ENCODE results near the gene FRAS1. TPM values are rescaled to one million over a fixed set of nuclear protein-coding genes. Genes with fewer than 3 reads are reported as not detected.

FRAS1 gene
- total RNA-seq, 4 donors from 2014 or later = 1.0 to 32.5 (median 3.3) TPM

DNA sequence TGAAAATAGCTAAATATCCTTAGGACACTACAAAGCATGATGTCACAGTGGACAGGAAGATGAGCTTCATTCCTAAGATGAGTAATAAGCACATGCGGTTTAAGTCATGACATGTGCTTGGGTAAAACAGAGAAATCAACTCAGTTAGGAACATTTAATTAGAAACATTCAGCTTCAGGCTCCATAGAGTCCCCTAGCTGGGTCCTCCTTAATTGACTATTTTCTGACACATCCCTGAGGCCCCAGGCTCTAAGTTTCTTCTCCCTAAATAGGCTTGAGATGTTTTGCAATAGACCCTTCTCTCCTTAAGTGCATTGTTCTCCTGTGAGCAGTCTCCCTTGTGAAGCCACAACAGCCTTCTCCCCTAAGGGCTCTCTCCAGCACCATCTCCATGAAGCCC is 424.1 kb downstream of the FRAS1 start:
- no peaks in the 10 kb centered on the region for H3K4me1 ChIP-seq
- no peak overlapping the region for H3K27ac ChIP-seq
- no peaks in the 10 kb centered on the region for H3K27me3 ChIP-seq
- no peaks in the 10 kb centered on the region for H3K9me3 ChIP-seq
- intact Hi-C loops (cut with DNase I; ENCODE audit: low total_unique reads) = no loop called here
- no peak for DNase-seq
- TF ChIP-seq, protein P1, sequence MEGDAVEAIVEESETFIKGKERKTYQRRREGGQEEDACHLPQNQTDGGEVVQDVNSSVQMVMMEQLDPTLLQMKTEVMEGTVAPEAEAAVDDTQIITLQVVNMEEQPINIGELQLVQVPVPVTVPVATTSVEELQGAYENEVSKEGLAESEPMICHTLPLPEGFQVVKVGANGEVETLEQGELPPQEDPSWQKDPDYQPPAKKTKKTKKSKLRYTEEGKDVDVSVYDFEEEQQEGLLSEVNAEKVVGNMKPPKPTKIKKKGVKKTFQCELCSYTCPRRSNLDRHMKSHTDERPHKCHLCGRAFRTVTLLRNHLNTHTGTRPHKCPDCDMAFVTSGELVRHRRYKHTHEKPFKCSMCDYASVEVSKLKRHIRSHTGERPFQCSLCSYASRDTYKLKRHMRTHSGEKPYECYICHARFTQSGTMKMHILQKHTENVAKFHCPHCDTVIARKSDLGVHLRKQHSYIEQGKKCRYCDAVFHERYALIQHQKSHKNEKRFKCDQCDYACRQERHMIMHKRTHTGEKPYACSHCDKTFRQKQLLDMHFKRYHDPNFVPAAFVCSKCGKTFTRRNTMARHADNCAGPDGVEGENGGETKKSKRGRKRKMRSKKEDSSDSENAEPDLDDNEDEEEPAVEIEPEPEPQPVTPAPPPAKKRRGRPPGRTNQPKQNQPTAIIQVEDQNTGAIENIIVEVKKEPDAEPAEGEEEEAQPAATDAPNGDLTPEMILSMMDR (IDR thresholded peaks at IDR 0.05) = no peak
- no peak for TF ChIP-seq POLR2A (IDR thresholded peaks at IDR 0.05)
- no peaks in the 10 kb centered on the region for H3K36me3 ChIP-seq
- no peak overlapping the region for H3K4me3 ChIP-seq

DNA sequence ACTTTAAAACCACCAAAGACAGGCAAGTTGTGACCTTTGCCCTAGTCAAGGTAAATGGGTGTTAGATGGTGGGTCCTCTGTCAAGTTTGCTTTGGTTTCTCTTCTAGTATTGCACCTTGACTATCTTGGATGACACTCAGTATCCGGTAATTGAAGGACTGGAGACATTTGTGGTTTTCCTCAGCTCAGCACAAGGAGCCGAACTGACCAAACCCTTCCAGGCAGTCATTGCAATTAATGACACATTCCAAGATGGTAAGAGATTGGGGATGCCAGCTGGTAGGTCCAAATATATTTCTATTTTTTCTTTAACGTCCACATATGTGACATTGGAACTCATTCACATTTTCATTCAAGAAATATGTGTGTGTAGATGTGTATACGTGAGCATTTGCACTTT is 425.2 kb downstream of the FRAS1 start:
- H3K36me3 ChIP-seq = no peaks in the 10 kb centered on the region
- intact Hi-C loops (cut with DNase I; ENCODE audit: low total_unique reads) = no loop called here

DNA sequence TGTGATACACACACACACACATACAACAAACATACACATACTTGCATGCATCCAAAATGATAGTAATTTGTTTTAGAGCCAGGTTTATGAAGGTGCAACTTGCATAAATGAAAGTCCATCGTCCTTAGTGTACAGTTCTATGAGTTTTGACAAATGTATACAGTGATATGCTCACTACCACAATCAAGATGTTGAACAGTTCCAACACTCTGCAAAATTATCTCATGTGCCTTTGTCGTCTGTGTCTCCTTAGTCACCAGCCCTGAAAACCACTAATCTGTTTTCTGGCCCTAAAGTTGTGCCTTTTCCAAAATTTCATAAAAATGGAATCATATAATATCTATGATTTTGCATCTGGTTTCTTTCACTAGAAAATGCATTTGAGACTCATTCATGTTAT is 426.7 kb downstream of the FRAS1 start:
- Histone ChIP-seq H3K4me3 (no peak overlapping the region), H3K27ac (no peak overlapping the region), H3K4me1 (no peaks in the 10 kb centered on the region), H3K27me3 (no peaks in the 10 kb centered on the region), H3K36me3 (no peaks in the 10 kb centered on the region), H3K9me3 (no peaks in the 10 kb centered on the region)
- TF ChIP-seq POLR2A (IDR thresholded peaks at IDR 0.05) = no peak
- TF ChIP-seq, protein P1 (IDR thresholded peaks at IDR 0.05) = no peak
- intact Hi-C loops (cut with DNase I; ENCODE audit: low total_unique reads) = no loop called here
- DNase-seq = no peak

More for the DNA sequence above, 425.2 kb downstream of the FRAS1 start:
- no peaks in the 10 kb centered on the region for H3K27me3 ChIP-seq
- no peaks in the 10 kb centered on the region for H3K4me1 ChIP-seq
- no peak overlapping the region for H3K27ac ChIP-seq
- no peak for TF ChIP-seq POLR2A (IDR thresholded peaks at IDR 0.05)
- TF ChIP-seq, protein P1 (IDR thresholded peaks at IDR 0.05) = no peak
- H3K9me3 ChIP-seq = no peaks in the 10 kb centered on the region
- H3K4me3 ChIP-seq = no peak overlapping the region
- DNase-seq = no peak

DNA sequence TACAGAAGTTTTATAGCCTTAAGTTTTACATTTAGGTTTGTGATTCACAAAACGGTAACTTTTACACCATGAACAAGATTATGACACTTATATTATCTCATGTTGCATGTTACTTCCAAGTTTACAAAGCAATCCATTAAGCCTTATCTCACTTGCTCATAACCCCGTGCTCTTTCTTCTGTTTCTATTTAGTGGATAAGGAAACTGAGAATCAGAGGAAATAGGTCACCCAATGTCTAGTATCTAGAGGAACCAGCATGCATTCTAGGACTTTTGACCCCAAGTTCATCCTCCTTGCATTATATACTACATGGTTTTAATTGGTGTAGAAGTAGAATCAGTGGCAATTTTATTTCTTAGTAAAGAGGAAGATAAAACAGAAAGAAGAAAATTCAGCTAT is 427.5 kb downstream of the FRAS1 start:
- DNase-seq = no peak
- no peak overlapping the region for H3K4me3 ChIP-seq
- H3K27me3 ChIP-seq = no peaks in the 10 kb centered on the region
- TF ChIP-seq POLR2A (IDR thresholded peaks at IDR 0.05) = no peak
- TF ChIP-seq, protein P1 (IDR thresholded peaks at IDR 0.05) = no peak
- H3K4me1 ChIP-seq = no peaks in the 10 kb centered on the region
- H3K9me3 ChIP-seq = no peaks in the 10 kb centered on the region
- intact Hi-C loops (cut with DNase I; ENCODE audit: low total_unique reads) = no loop called here
- H3K27ac ChIP-seq = no peak overlapping the region
- H3K36me3 ChIP-seq = no peaks in the 10 kb centered on the region

DNA sequence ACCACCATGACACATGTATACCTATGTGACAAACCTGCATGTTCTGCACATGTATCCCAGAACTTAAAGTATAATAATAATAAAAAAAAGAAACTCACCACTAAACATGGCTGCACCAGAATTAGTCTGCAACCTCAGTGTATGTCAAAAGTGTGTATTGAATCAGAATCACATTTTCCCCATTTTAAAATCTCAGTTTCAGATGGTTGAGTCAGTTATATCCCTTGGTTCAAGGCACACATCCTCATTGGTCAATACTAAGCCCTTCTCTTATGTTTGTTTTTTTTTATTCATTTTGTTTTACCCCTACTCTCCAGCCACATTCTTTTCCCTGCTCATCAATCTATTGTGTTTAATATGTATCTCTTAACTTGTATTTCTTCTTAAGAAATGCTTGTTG is 436.6 kb downstream of the FRAS1 start:
- no peak for DNase-seq
- H3K27me3 ChIP-seq = no peaks in the 10 kb centered on the region

More for the DNA sequence above, 436.6 kb downstream of the FRAS1 start:
- TF ChIP-seq, protein P1 (IDR thresholded peaks at IDR 0.05) = no peak
- TF ChIP-seq POLR2A (IDR thresholded peaks at IDR 0.05) = no peak
- H3K27ac ChIP-seq = no peak overlapping the region
- no peaks in the 10 kb centered on the region for H3K9me3 ChIP-seq
- no peaks in the 10 kb centered on the region for H3K4me1 ChIP-seq
- no peak overlapping the region for H3K4me3 ChIP-seq
- intact Hi-C loops (cut with DNase I; ENCODE audit: low total_unique reads) = no loop called here
- no peaks in the 10 kb centered on the region for H3K36me3 ChIP-seq

All from uterus (tissue), 4 donors.